ENCODE data around the gene LIPI.
"Not testable (repeated sequence)": the region's sequence is repeated elsewhere in the genome, so short reads cannot be mapped to it uniquely, and the experiment has no call there.

LIPI gene

GRCh38 chr21:14072761-14073535 is 137.8 kb downstream of the LIPI start:
- no peak for DNase-seq (ENCODE audit: low read depth)

GRCh38 chr21:14071902-14072734 is 138.6 kb downstream of the LIPI start:
- DNase-seq (ENCODE audit: low read depth) = no peak

- no peak for DNase-seq (ENCODE audit: low read depth)
Observed at GRCh38 chr21:14070968-14071367, 139.8 kb downstream of the LIPI start.

- DNase-seq (ENCODE audit: low read depth) = no peak
Observed at GRCh38 chr21:14070049-14070893, 140.5 kb downstream of the LIPI start.

- no peak for DNase-seq (ENCODE audit: low read depth)
Observed at GRCh38 chr21:14064296-14064645, 146.5 kb downstream of the LIPI start.

GRCh38 chr21:14063620-14064295 is 147.0 kb downstream of the LIPI start:
- DNase-seq (ENCODE audit: low read depth) = not testable (repeated sequence)

GRCh38 chr21:14062684-14063083 is 148.1 kb downstream of the LIPI start:
- not testable (repeated sequence) for DNase-seq (ENCODE audit: low read depth)

GRCh38 chr21:14061820-14062219 is 148.9 kb downstream of the LIPI start:
- DNase-seq (ENCODE audit: low read depth) = not testable (repeated sequence)

GRCh38 chr21:14058995-14059627 is 151.6 kb downstream of the LIPI start:
- not testable (repeated sequence) for DNase-seq (ENCODE audit: low read depth)

Data from stimulated activated CD8-positive, alpha-beta memory T cell treated with anti-CD3 and anti-CD28 coated beads, Interleukin-4, amount 100 ng/mL, for 24 hours (primary cell).